Stomach smooth muscle (tissue), 2 donors: ENCODE data around the gene PHLDA1.

Source experiments
- H3K27ac ChIP-seq: one replicate; pipeline ENCODE4 v1.7.0; 2013; ENCODE audit warnings: mild to moderate bottlenecking, low read length, inconsistent platforms
- H3K27me3 ChIP-seq, 2 donors: one replicate each; pipeline ENCODE4 v1.7.0; 2013; ENCODE audit warnings: low read length in 2 of 2; ENCODE audit not compliant: insufficient read depth in 2 of 2, control insufficient read depth in 1 of 2
- H3K36me3 ChIP-seq, 2 donors: one replicate each; pipeline ENCODE4 v1.7.0; 2013; ENCODE audit warnings: low read length in 2 of 2; ENCODE audit not compliant: control insufficient read depth in 2 of 2, insufficient read depth in 2 of 2
- H3K4me1 ChIP-seq: one replicate; pipeline ENCODE4 v1.7.0; 2013; ENCODE audit warnings: low read length; ENCODE audit not compliant: control insufficient read depth, insufficient read depth
- H3K4me3 ChIP-seq, 2 donors: one replicate each; pipeline ENCODE4 v1.7.0; 2013; ENCODE audit warnings: low read length in 2 of 2
- H3K9ac ChIP-seq, 2 donors: one replicate each; pipeline ENCODE4 v1.7.0; 2013; ENCODE audit warnings: low read length in 2 of 2, mild to moderate bottlenecking in 1 of 2
- H3K9me3 ChIP-seq, 2 donors: one replicate each; pipeline ENCODE4 v1.7.0; 2013; ENCODE audit warnings: low read length in 2 of 2; ENCODE audit not compliant: control insufficient read depth in 2 of 2
- donor health status: healthy.
- donor health status: Pancreatic carcinoma.

Gene PHLDA1

GRCh38 chr12:76064904-76065303, 33.3 kb upstream of the PHLDA1 start:
- Histone ChIP-seq H3K9ac (no peak overlapping the region), H3K4me1 (no peaks in the 10 kb centered on the region), H3K4me3 (no peak overlapping the region), H3K27ac (no peak overlapping the region), H3K9me3 (no peaks in the 10 kb centered on the region), H3K27me3 (no peaks in the 10 kb centered on the region), H3K36me3 (peaks cover 5 to 16% of the 10 kb centered on the region in 2 donors)

- Histone ChIP-seq H3K4me3 (no peak overlapping the region), H3K9me3 (no peaks in the 10 kb centered on the region), H3K27ac (no peak overlapping the region), H3K36me3 (peaks cover 19 to 34% of the 10 kb centered on the region in 2 donors), H3K4me1 (no peaks in the 10 kb centered on the region), H3K9ac (no peak overlapping the region), H3K27me3 (no peaks in the 10 kb centered on the region)
These were observed 28.5 kb upstream of the PHLDA1 start for GRCh38 chr12:76060111-76060510.

- Histone ChIP-seq H3K27ac (no peak overlapping the region), H3K9ac (no peak overlapping the region), H3K4me1 (no peaks in the 10 kb centered on the region), H3K4me3 (no peak overlapping the region), H3K27me3 (no peaks in the 10 kb centered on the region), H3K9me3 (no peaks in the 10 kb centered on the region), H3K36me3 (peaks cover 35 to 53% of the 10 kb centered on the region in 2 donors)
These were observed 25.8 kb upstream of the PHLDA1 start for GRCh38 chr12:76057326-76057725.

GRCh38 chr12:76055393-76055792, 23.8 kb upstream of the PHLDA1 start:
- H3K9ac ChIP-seq = no peak overlapping the region
- no peaks in the 10 kb centered on the region for H3K9me3 ChIP-seq
- H3K4me3 ChIP-seq = no peak overlapping the region
- peaks cover 36 to 57% of the 10 kb centered on the region in 2 donors for H3K36me3 ChIP-seq
- H3K27ac ChIP-seq = no peak overlapping the region
- H3K27me3 ChIP-seq = no peaks in the 10 kb centered on the region
- H3K4me1 ChIP-seq = no peaks in the 10 kb centered on the region

GRCh38 chr12:76049575-76050251, 18.1 kb upstream of the PHLDA1 start:
- Histone ChIP-seq H3K9me3 (no peaks in the 10 kb centered on the region), H3K9ac (no peak overlapping the region), H3K27me3 (no peaks in the 10 kb centered on the region), H3K27ac (no peak overlapping the region), H3K4me1 (no peaks in the 10 kb centered on the region), H3K4me3 (no peak overlapping the region), H3K36me3 (peaks cover 26 to 52% of the 10 kb centered on the region in 2 donors)

GRCh38 chr12:76047742-76048141, 16.2 kb upstream of the PHLDA1 start:
- H3K9me3 ChIP-seq = no peaks in the 10 kb centered on the region
- H3K36me3 ChIP-seq = peaks cover 17 to 33% of the 10 kb centered on the region in 2 donors

GRCh38 chr12:76047060-76047459, 15.5 kb upstream of the PHLDA1 start:
- Histone ChIP-seq H3K36me3 (peaks cover 13 to 26% of the 10 kb centered on the region in 2 donors), H3K27ac (no peak overlapping the region), H3K27me3 (no peaks in the 10 kb centered on the region), H3K9ac (no peak overlapping the region), H3K4me3 (no peak overlapping the region), H3K4me1 (no peaks in the 10 kb centered on the region), H3K9me3 (no peaks in the 10 kb centered on the region)

More at GRCh38 chr12:76047742-76048141, 16.2 kb upstream of the PHLDA1 start:
- no peaks in the 10 kb centered on the region for H3K27me3 ChIP-seq
- no peak overlapping the region for H3K9ac ChIP-seq
- H3K27ac ChIP-seq = no peak overlapping the region
- no peaks in the 10 kb centered on the region for H3K4me1 ChIP-seq
- no peak overlapping the region for H3K4me3 ChIP-seq

- no peak overlapping the region for H3K27ac ChIP-seq
- no peaks in the 10 kb centered on the region for H3K27me3 ChIP-seq
- no peak overlapping the region for H3K9ac ChIP-seq
- no peaks in the 10 kb centered on the region for H3K4me1 ChIP-seq
- H3K36me3 ChIP-seq = no peaks in the 10 kb centered on the region
- no peak overlapping the region for H3K4me3 ChIP-seq
- no peaks in the 10 kb centered on the region for H3K9me3 ChIP-seq
These were observed 11.8 kb upstream of the PHLDA1 start for GRCh38 chr12:76043377-76043776.

- Histone ChIP-seq H3K9me3 (no peaks in the 10 kb centered on the region), H3K4me1 (no peaks in the 10 kb centered on the region), H3K27ac (no peak overlapping the region), H3K9ac (no peak overlapping the region), H3K4me3 (no peak overlapping the region), H3K36me3 (no peaks in the 10 kb centered on the region), H3K27me3 (no peaks in the 10 kb centered on the region)
These were observed 10.6 kb upstream of the PHLDA1 start for GRCh38 chr12:76042147-76042546.

GRCh38 chr12:76041406-76041805, 9.8 kb upstream of the PHLDA1 start:
- Histone ChIP-seq H3K27me3 (no peaks in the 10 kb centered on the region), H3K4me3 (no peak overlapping the region), H3K4me1 (no peaks in the 10 kb centered on the region)

GRCh38 chr12:76040461-76040860, 8.9 kb upstream of the PHLDA1 start:
- Histone ChIP-seq H3K4me1 (no peaks in the 10 kb centered on the region), H3K4me3 (no peak overlapping the region), H3K27ac (no peak overlapping the region), H3K9me3 (no peaks in the 10 kb centered on the region), H3K27me3 (no peaks in the 10 kb centered on the region), H3K9ac (no peak overlapping the region), H3K36me3 (no peaks in the 10 kb centered on the region)

More at GRCh38 chr12:76041406-76041805, 9.8 kb upstream of the PHLDA1 start:
- no peaks in the 10 kb centered on the region for H3K9me3 ChIP-seq
- H3K36me3 ChIP-seq = no peaks in the 10 kb centered on the region
- no peak overlapping the region for H3K27ac ChIP-seq
- H3K9ac ChIP-seq = no peak overlapping the region
